ENCODE data around the gene IMPDH2.

- TF ChIP-seq POLR2A (IDR thresholded peaks at IDR 0.05; ENCODE audit: low read depth, low read length) (no peak), TAF1 (IDR thresholded peaks at IDR 0.05; ENCODE audit: low read depth, low read length) (no peak), POLR2AphosphoS5 (IDR thresholded peaks at IDR 0.05; ENCODE audit: low read depth, low read length) (no peak), SPI1 (IDR thresholded peaks at IDR 0.05; ENCODE audit: low read depth, low read length) (no peak), PAX5 (IDR thresholded peaks at IDR 0.05; ENCODE audit: insufficient read depth, low read length, severe bottlenecking) (no peak), POU2F2 (IDR thresholded peaks at IDR 0.05; ENCODE audit: low read depth, low read length) (no peak)
These were observed 5.4 kb downstream of the IMPDH2 start for GRCh38 chr3:49023775-49024174.

Measured in GM12891 (cell line).